Tibial nerve (tissue), 4 donors: ENCODE measurements around the gene TRIL. TPM values are rescaled to one million over a fixed set of nuclear protein-coding genes. Genes with fewer than 3 reads are reported as not detected.
A peak's percentile ranks its signal among the peaks of the same experiment; 100 is the strongest.

ENCODE experiments used
- DNase-seq, 2 donors: peaks; one replicate each; pipeline ENCODE4 v3.0.0-alpha.2; 2019; ENCODE audit warnings: low spot score in 2 of 2
- H3K27ac ChIP-seq, 4 donors: fragments of 200-600 bp; sonication (generic) in 3 of 4; one replicate each; pipeline ENCODE4 v1.5.1; 2017 to 2019; ENCODE audit warnings: mild to moderate bottlenecking in 1 of 4
- H3K27me3 ChIP-seq, 2 donors: fragments of 200-600 bp; sonication (generic) in 1 of 2; one replicate each; pipeline versions ENCODE4 v1.5.1 to v1.6.0; 2017 to 2019
- H3K36me3 ChIP-seq, 3 donors: fragments of 200-600 bp; sonication (generic); one replicate each; pipeline ENCODE4 v1.5.1; 2018 to 2019
- H3K4me1 ChIP-seq, 4 donors: fragments of 200-600 bp; sonication (generic) in 3 of 4; one replicate each; pipeline ENCODE4 v1.5.1; 2017 to 2019
- H3K4me3 ChIP-seq, 4 donors: fragments of 200-600 bp; sonication (generic) in 3 of 4; one replicate each; pipeline ENCODE4 v1.5.1; 2017 to 2019; ENCODE audit warnings: mild to moderate bottlenecking in 1 of 4, moderate library complexity in 1 of 4
- H3K9me3 ChIP-seq, 4 donors: fragments of 200-600 bp; sonication (generic) in 3 of 4; one replicate each; pipeline ENCODE4 v1.5.1; 2017 to 2019
- CTCF ChIP-seq, 5 experiments: fragments of 200-600 bp in 3 of 5; fragments of 450-650 bp in 2 of 5; sonication (generic) in 3 of 5; IDR thresholded peaks; one replicate each; pipeline ENCODE4 v1.5.1; 2016 to 2019; ENCODE audit warnings: antibody characterized with exemption in 5 of 5, mild to moderate bottlenecking in 3 of 5, moderate library complexity in 2 of 5
- EP300 ChIP-seq, 2 donors: sonication (generic); formaldehyde crosslinking; IDR thresholded peaks; one replicate each; pipeline ENCODE4 v1.6.1; 2017; ENCODE audit warnings: antibody characterized with exemption in 2 of 2, mild to moderate bottlenecking in 1 of 2
- POLR2A ChIP-seq, 2 donors: fragments of 450-650 bp; IDR thresholded peaks; one replicate each; pipeline ENCODE4 v1.6.1; 2017; ENCODE audit warnings: antibody characterized with exemption in 2 of 2, mild to moderate bottlenecking in 2 of 2, moderate library complexity in 2 of 2
- WGBS, 2 donors: methylation state at CpG; one replicate each; pipeline ENCODE4 v1.1.5; 2018; 5-methylcytosine and 5-hydroxymethylcytosine counted together
- total RNA-seq, 4 donors: library from RNA; depleted of rRNA; stranded (reverse); fragments of >200 nt; gene quantifications; one replicate each; pipeline ENCODE4 v1.1.0, GENCODE V29; 2016

Gene TRIL
- total RNA-seq, 4 donors from 2014 or later = 1.2 to 2.8 (median 2.4) TPM

DNA sequence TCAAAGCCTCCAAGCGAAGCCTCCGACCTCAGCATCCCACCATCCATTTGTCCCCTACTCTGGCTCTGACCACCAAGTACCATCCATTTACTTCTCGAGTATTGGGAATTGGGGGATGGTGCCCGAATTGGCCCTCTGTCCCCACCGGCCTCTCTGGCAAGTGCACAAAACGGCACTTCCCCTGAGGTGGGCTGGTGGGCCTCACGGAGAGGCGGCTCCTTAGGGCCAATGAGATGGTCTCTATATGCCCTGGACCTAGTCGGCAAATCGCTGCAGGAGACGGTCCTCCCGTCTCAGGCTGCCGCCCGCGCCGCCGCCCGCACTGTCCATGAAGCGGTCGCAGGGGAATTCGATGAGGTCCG, 2.8 kb downstream of the TRIL start:
- no peak for DNase-seq

GRCh38 chr7:28954946-28955345, 3.2 kb downstream of the TRIL start:
- TF ChIP-seq EP300 (IDR thresholded peaks at IDR 0.05) (no peak), CTCF (IDR thresholded peaks at IDR 0.05) (no peak), POLR2A (IDR thresholded peaks at IDR 0.05) (no peak)
- H3K9me3 ChIP-seq = no peaks in the 10 kb centered on the region
- H3K27me3 ChIP-seq = peaks cover 0 to 44% of the 10 kb centered on the region in 2 donors
- H3K36me3 ChIP-seq = no peaks in the 10 kb centered on the region
- 64 to 75% methylated on average over 5 of the region's 5 CpGs for WGBS, 2 donors
- peak overlapping the region in 1 of 4 donors; percentile 37 for H3K27ac ChIP-seq
- no peak for DNase-seq
- H3K4me1 ChIP-seq = peaks cover 0 to 36% (median 14%) of the 10 kb centered on the region in 4 donors
- no peak overlapping the region for H3K4me3 ChIP-seq

More for the DNA sequence above, 2.8 kb downstream of the TRIL start:
- H3K36me3 ChIP-seq = no peaks in the 10 kb centered on the region
- peak overlapping the region in 2 of 4 donors; percentile 31 to 37 for H3K27ac ChIP-seq
- peak overlapping the region in 3 of 4 donors; percentile 44 to 56 (median 47) for H3K4me3 ChIP-seq
- TF ChIP-seq CTCF (IDR thresholded peaks at IDR 0.05) (no peak), EP300 (IDR thresholded peaks at IDR 0.05) (no peak), POLR2A (IDR thresholded peaks at IDR 0.05) (no peak)
- H3K9me3 ChIP-seq = no peaks in the 10 kb centered on the region
- H3K27me3 ChIP-seq = peaks cover 0 to 44% of the 10 kb centered on the region in 2 donors
- WGBS, 2 donors = 34 to 40% methylated on average over 19 to 20 of the region's 22 CpGs
- peaks cover 0 to 36% (median 14%) of the 10 kb centered on the region in 4 donors for H3K4me1 ChIP-seq

DNA sequence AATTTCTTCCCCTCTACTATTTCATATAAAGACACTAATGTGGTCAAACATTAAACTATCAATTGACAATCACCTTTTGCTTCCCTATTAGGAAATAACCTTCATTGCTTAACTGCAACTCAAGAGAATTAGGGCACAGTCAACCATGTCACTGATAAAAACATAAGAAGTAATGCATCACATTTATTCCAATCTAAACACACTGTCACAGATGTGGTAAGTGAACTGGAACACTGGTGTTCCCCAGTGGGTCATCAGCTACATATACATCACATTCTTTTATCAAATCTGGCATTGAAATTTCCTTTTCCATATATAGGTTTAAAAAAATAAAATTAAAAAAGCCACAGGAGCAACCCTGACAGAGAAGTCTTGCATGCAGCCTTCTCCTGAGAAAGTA, 3.7 kb downstream of the TRIL start:
- no peak overlapping the region for H3K27ac ChIP-seq
- no peak for TF ChIP-seq EP300 (IDR thresholded peaks at IDR 0.05)

DNA sequence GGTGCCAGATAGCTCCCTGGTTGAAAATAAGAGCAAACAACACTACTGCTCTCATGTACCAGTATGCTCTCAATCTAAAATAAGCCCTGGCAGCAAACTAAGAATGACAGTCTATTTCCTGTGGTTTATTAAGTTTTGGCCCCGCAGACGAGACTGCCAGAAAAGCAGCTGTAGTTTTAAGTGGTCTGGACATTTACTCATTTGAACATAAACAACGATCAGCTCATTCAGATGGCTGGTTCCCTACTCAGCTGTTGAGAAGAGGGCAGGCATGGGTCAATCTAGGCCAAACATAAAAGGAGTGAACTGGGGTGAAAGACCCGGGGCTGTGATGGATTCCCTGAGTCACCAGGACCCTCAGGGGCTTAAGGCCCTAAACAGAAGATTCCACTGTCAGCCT, 4.5 kb downstream of the TRIL start:
- H3K4me1 ChIP-seq = peaks cover 0 to 35% (median 14%) of the 10 kb centered on the region in 4 donors
- DNase-seq = no peak
- 25 to 27% methylated on average over 4 of the region's 4 CpGs for WGBS, 2 donors
- TF ChIP-seq CTCF (IDR thresholded peaks at IDR 0.05) = no peak
- no peak for TF ChIP-seq POLR2A (IDR thresholded peaks at IDR 0.05)
- no peak for TF ChIP-seq EP300 (IDR thresholded peaks at IDR 0.05)
- no peaks in the 10 kb centered on the region for H3K36me3 ChIP-seq
- no peak overlapping the region for H3K27ac ChIP-seq
- H3K27me3 ChIP-seq = peaks cover 0 to 51% of the 10 kb centered on the region in 2 donors
- no peaks in the 10 kb centered on the region for H3K9me3 ChIP-seq
- H3K4me3 ChIP-seq = no peak overlapping the region

More for the DNA sequence above, 3.7 kb downstream of the TRIL start:
- Histone ChIP-seq H3K36me3 (no peaks in the 10 kb centered on the region), H3K4me1 (peaks cover 0 to 36% (median 14%) of the 10 kb centered on the region in 4 donors), H3K27me3 (peaks cover 0 to 44% of the 10 kb centered on the region in 2 donors), H3K9me3 (no peaks in the 10 kb centered on the region), H3K4me3 (no peak overlapping the region)
- DNase-seq = no peak

DNA sequence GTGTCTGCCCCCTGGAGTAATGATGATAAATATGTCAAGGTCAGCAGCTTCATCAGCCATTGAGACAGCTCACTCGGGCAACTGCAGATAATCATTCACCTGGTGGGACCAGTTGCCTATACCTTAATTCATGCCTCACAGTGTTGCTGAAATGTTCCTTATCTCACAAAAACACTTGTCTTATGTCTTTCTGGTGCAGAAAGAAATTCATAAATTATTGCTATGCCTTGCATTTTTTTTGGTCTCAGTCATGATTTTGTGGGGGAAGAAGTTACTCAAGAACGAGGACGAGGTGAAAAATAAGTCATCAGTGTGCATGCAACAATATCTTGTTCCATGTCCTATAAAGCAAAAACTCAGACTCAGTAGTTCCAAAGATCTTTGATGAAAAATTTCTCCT, 16.0 kb downstream of the TRIL start:
- no peaks in the 10 kb centered on the region for H3K27me3 ChIP-seq
- no peak for DNase-seq
- H3K36me3 ChIP-seq = no peaks in the 10 kb centered on the region
- H3K4me1 ChIP-seq = peaks cover 0 to 8% (median 0%) of the 10 kb centered on the region in 4 donors
- WGBS, 2 donors = 33 to 54% methylated on average over 3 of the region's 3 CpGs
- TF ChIP-seq CTCF (IDR thresholded peaks at IDR 0.05) (no peak), EP300 (IDR thresholded peaks at IDR 0.05) (no peak), POLR2A (IDR thresholded peaks at IDR 0.05) (no peak)
- no peaks in the 10 kb centered on the region for H3K9me3 ChIP-seq
- no peak overlapping the region for H3K27ac ChIP-seq
- no peak overlapping the region for H3K4me3 ChIP-seq

- H3K36me3 ChIP-seq = no peaks in the 10 kb centered on the region
- TF ChIP-seq EP300 (IDR thresholded peaks at IDR 0.05) = no peak
- 43 to 51% methylated on average over 5 of the region's 5 CpGs for WGBS, 2 donors
- no peaks in the 10 kb centered on the region for H3K9me3 ChIP-seq
- no peak overlapping the region for H3K4me3 ChIP-seq
- H3K27me3 ChIP-seq = no peaks in the 10 kb centered on the region
- H3K4me1 ChIP-seq = peaks cover 0 to 8% (median 0%) of the 10 kb centered on the region in 4 donors
- no peak for DNase-seq
- no peak overlapping the region for H3K27ac ChIP-seq
Observed at GRCh38 chr7:28941633-28942032, 16.5 kb downstream of the TRIL start.
